ENCODE results near the gene FAM171A2. TPM values are rescaled to one million over a fixed set of nuclear protein-coding genes. Genes with fewer than 3 reads are reported as not detected.
"Not testable (repeated sequence)": the region's sequence is repeated elsewhere in the genome, so short reads cannot be mapped to it uniquely, and the experiment has no call there.

The FAM171A2 gene
- total RNA-seq, 4 donors from 2014 or later, result 0.10 to 0.47 (median 0.23) TPM; not detected in 1

- peaks cover 0 to 36% of the 10 kb centered on the region in 2 donors for H3K36me3 ChIP-seq
- intact Hi-C loops (cut with DNase I; ENCODE audit: low total_unique reads), result loop anchor here (5.0 kb wide), 1 partner anchor 137 kb away; no protein-coding TSS in a partner anchor
- DNase-seq (no peak), ATAC-seq (no peak)
- no peak overlapping the region for H3K4me3 ChIP-seq
- no peak for TF ChIP-seq POLR2A (IDR thresholded peaks at IDR 0.05)
- TF ChIP-seq, protein P1, sequence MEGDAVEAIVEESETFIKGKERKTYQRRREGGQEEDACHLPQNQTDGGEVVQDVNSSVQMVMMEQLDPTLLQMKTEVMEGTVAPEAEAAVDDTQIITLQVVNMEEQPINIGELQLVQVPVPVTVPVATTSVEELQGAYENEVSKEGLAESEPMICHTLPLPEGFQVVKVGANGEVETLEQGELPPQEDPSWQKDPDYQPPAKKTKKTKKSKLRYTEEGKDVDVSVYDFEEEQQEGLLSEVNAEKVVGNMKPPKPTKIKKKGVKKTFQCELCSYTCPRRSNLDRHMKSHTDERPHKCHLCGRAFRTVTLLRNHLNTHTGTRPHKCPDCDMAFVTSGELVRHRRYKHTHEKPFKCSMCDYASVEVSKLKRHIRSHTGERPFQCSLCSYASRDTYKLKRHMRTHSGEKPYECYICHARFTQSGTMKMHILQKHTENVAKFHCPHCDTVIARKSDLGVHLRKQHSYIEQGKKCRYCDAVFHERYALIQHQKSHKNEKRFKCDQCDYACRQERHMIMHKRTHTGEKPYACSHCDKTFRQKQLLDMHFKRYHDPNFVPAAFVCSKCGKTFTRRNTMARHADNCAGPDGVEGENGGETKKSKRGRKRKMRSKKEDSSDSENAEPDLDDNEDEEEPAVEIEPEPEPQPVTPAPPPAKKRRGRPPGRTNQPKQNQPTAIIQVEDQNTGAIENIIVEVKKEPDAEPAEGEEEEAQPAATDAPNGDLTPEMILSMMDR (IDR thresholded peaks at IDR 0.05 in 4 of 5, conservative IDR thresholded peaks at IDR 0.05 in 1 of 5), result no peak
- no peak overlapping the region for H3K27ac ChIP-seq
- H3K27me3 ChIP-seq, result no peaks in the 10 kb centered on the region
- H3K4me1 ChIP-seq, result peaks cover 7 to 8% of the 10 kb centered on the region in 2 donors
- no peaks in the 10 kb centered on the region for H3K9me3 ChIP-seq
- in situ Hi-C loops (cut with MboI; ENCODE audit: low sequenced_read_pairs in 4 of 4), result no loop called here
Measured at GRCh38 chr17:44348988-44349364, 14.7 kb downstream of the FAM171A2 start.

DNA sequence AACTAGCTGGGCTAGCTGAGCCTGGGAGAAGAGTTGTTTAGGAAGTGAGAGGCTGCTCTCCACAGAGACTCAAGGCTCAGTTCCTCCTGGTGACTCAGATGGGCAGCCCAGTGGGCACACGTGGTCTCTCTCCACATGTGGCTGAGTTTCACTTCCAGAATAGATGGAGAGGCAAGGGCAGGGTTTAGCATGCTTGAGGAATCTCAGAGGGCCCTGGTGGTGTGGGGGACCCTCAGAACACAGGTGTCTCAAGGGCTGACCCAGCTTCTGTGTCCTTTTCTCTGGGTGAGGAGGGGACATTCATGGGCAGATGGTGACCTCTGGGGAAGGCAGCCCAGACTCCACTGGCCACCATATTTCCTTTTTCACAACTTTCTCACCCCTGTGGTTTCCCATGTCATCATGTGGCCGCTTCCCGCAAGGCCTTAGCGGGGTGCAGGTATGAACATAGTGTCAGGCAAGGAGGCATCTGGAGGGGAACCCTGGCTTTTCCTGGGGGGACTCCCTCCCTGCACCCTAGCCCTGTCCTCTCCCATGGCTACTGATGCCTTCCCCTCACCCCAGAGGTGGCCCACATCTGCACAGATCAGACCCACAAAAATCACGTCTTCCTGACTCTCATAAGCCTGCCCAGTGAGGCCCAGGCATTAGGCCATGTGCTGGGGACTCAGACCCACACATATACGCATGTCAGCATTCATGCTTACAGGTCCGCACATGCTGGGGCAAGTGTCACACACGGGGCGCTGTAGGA, 15.2 kb downstream of the FAM171A2 start:
- Histone ChIP-seq H3K9me3 (no peaks in the 10 kb centered on the region), H3K27ac (no peak overlapping the region), H3K27me3 (no peaks in the 10 kb centered on the region), H3K4me3 (no peak overlapping the region), H3K36me3 (peaks cover 0 to 36% of the 10 kb centered on the region in 2 donors), H3K4me1 (peaks cover 7 to 8% of the 10 kb centered on the region in 2 donors)
- intact Hi-C loops (cut with DNase I; ENCODE audit: low total_unique reads) (loop anchor here (5.0 kb wide), 1 partner anchor 136 kb away; no protein-coding TSS in a partner anchor), in situ Hi-C loops (cut with MboI; ENCODE audit: low sequenced_read_pairs in 4 of 4) (no loop called here)
- TF ChIP-seq, protein P1 (IDR thresholded peaks at IDR 0.05 in 4 of 5, conservative IDR thresholded peaks at IDR 0.05 in 1 of 5), result no peak
- TF ChIP-seq POLR2A (IDR thresholded peaks at IDR 0.05), result no peak
- peak in 1 of 2 donors; percentile 44 for DNase-seq
- no peak for ATAC-seq

- intact Hi-C loops (cut with DNase I; ENCODE audit: low total_unique reads), result loop anchor here (5.0 kb wide), 1 partner anchor 135 kb away; no protein-coding TSS in a partner anchor
- H3K36me3 ChIP-seq, result peaks cover 0 to 27% of the 10 kb centered on the region in 2 donors
- H3K27ac ChIP-seq; DNase-seq; in situ Hi-C loops (cut with MboI; ENCODE audit: low sequenced_read_pairs in 4 of 4); H3K4me1 ChIP-seq; H3K4me3 ChIP-seq; ATAC-seq; H3K9me3 ChIP-seq; H3K27me3 ChIP-seq: not testable (repeated sequence)
Measured at GRCh38 chr17:44347206-44348055, 16.2 kb downstream of the FAM171A2 start.

DNA sequence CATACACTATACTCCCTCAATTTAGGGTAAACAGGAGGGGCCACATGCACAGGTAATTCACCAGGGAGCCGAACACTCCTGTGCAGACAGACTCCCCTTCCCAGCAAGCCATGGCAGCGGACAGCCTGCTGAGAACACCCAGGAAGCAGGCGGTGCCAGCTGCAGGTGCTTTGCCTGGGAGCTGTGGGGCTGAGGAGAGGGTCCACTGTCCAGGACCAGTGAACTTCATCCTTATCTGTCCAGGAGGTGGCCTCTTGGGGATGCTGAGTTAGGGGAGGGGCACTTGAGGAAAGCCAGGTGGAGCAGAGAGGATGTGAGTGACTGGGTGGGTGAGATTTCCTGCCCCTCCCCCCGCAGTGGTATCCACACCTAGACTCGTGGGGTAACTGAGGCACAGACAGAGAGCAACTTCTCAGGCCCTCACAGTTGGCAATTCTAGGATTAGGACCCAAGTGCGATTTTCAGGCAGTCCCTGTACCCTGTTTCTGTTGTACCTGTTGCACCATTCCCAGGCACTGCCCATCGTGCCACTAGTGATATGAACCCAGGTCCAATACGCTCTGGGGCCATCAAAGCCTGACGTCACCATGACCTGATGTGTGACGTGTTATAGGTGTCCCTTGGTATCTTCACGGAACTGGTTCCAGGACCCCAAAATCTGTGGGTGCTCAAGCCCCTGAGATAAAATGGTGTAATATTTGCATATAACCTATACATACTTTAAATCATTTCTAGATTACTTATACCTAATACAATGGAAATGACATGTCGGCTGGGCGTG, 17.4 kb downstream of the FAM171A2 start:
- ATAC-seq (no peak), DNase-seq (no peak)
- H3K36me3 ChIP-seq, result peaks cover 0 to 16% of the 10 kb centered on the region in 2 donors
- in situ Hi-C loops (cut with MboI; ENCODE audit: low sequenced_read_pairs in 4 of 4), result no loop called here
- H3K27ac ChIP-seq, result peak overlapping the region; percentile 83 to 93 (median 84)
- no peaks in the 10 kb centered on the region for H3K27me3 ChIP-seq
- peaks cover 7 to 8% of the 10 kb centered on the region in 2 donors for H3K4me1 ChIP-seq
- no peaks in the 10 kb centered on the region for H3K9me3 ChIP-seq
- intact Hi-C loops (cut with DNase I; ENCODE audit: low total_unique reads), result loop anchor here (5.0 kb wide), 1 partner anchor 134 kb away; no protein-coding TSS in a partner anchor
- TF ChIP-seq, protein P1 (IDR thresholded peaks at IDR 0.05 in 4 of 5, conservative IDR thresholded peaks at IDR 0.05 in 1 of 5), result no peak
- no peak for TF ChIP-seq POLR2A (IDR thresholded peaks at IDR 0.05)
- H3K4me3 ChIP-seq, result peak overlapping the region; percentile 73 to 87 (median 78)

Measured in gastrocnemius medialis (tissue), 4 donors.